ENCODE data around the gene STXBP6. TPM values are rescaled to one million over a fixed set of nuclear protein-coding genes. Genes with fewer than 3 reads are reported as not detected.

STXBP6 gene
- total and polyA plus RNA-seq, 2 donors (not counting 3 experiments of a cell fraction or from before 2014, with no cell fraction given), result 0.06 TPM; not detected in 1

DNA sequence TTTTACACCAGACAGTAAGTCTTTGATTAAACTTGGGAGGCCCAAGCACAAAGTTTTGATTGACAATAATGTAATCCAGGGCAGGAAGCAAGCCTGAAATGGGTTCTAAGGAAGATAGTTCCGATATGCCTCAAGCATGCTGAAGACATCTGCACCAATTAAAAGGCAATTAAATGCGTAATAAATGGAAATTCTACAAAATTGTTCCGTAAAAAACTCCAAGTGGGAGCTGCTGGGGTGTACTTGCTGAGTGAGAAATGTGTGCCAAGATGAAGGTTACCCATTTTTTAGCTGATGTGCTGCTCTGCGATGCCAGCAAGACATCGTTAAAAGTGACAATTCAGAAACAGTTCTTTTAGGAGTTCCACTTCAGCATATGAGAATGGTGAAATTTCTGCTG lies 269.7 kb downstream of the STXBP6 start:
- no peaks in the 10 kb centered on the region for H3K36me3 ChIP-seq (ENCODE audit: control insufficient read depth in 2 of 2, extremely low read depth in 1 of 2, insufficient read depth in 2 of 2, low read length in 2 of 2)
- no peak overlapping the region for H3K9ac ChIP-seq (replicated peaks; ENCODE audit: extremely low read depth, insufficient read depth, low read length)
- H4K20me1 ChIP-seq (replicated peaks; ENCODE audit: control insufficient read depth, extremely low read depth, insufficient read depth, low read length), result no peaks in the 10 kb centered on the region
- dilution Hi-C loops (cut with MboI; ENCODE audit: extremely low pct_ligation_motif_present, low sequenced_read_pairs) (no loop called here), intact Hi-C loops (cut with micrococcal nuclease) (no loop called here)
- no TSS peak for BruUV-seq (replicated peaks)
- H3K4me3 ChIP-seq (replicated peaks in 1 of 3; ENCODE audit: insufficient read depth in 1 of 3, low read depth in 1 of 3, low read length in 3 of 3), result no peak overlapping the region
- H2AFZ ChIP-seq (ENCODE audit: low read depth, low read length), result no peak overlapping the region
- H3K4me1 ChIP-seq (ENCODE audit: control insufficient read depth, extremely low read depth, insufficient read depth, low read length), result no peaks in the 10 kb centered on the region
- FAIRE-seq (no peak), DNase-seq (ENCODE audit: low read depth, low spot score) (no peak)
- no peak overlapping the region for H3K4me2 ChIP-seq (ENCODE audit: insufficient read depth, low read length)
- H3K27me3 ChIP-seq (ENCODE audit: control insufficient read depth in 2 of 2, insufficient read depth in 2 of 2, low read length in 2 of 2), result peaks cover 0 to 3% of the 10 kb centered on the region in 2 experiments
- no peaks in the 10 kb centered on the region for H3K79me2 ChIP-seq (ENCODE audit: control insufficient read depth, insufficient read depth, low read length)
- no peaks in the 10 kb centered on the region for H3K9me3 ChIP-seq (replicated peaks; ENCODE audit: control insufficient read depth, insufficient read depth, low read length)
- TF ChIP-seq MAX (IDR thresholded peaks at IDR 0.05; ENCODE audit: insufficient read depth, insufficient read length) (no peak), POLR2AphosphoS5 (IDR thresholded peaks at IDR 0.05; ENCODE audit: insufficient read depth, low read depth, low read length) (no peak), FOS (IDR thresholded peaks at IDR 0.05; ENCODE audit: borderline replicate concordance, insufficient read depth, low read length) (no peak), JUN (IDR thresholded peaks at IDR 0.05; ENCODE audit: borderline replicate concordance, insufficient read depth, insufficient read length, low read depth) (no peak), MYC (IDR thresholded peaks at IDR 0.05; ENCODE audit: low read depth, low read length) (no peak), GATA2 (IDR thresholded peaks at IDR 0.05; ENCODE audit: insufficient read depth, insufficient read length, low read depth, low read length) (no peak), POLR2A (IDR thresholded peaks at IDR 0.05; ENCODE audit: low read depth, low read length) (no peak), EZH2 (IDR thresholded peaks at IDR 0.05; ENCODE audit: borderline replicate concordance, low read depth, low read length, severe bottlenecking) (no peak)
- TF ChIP-seq, protein P1, sequence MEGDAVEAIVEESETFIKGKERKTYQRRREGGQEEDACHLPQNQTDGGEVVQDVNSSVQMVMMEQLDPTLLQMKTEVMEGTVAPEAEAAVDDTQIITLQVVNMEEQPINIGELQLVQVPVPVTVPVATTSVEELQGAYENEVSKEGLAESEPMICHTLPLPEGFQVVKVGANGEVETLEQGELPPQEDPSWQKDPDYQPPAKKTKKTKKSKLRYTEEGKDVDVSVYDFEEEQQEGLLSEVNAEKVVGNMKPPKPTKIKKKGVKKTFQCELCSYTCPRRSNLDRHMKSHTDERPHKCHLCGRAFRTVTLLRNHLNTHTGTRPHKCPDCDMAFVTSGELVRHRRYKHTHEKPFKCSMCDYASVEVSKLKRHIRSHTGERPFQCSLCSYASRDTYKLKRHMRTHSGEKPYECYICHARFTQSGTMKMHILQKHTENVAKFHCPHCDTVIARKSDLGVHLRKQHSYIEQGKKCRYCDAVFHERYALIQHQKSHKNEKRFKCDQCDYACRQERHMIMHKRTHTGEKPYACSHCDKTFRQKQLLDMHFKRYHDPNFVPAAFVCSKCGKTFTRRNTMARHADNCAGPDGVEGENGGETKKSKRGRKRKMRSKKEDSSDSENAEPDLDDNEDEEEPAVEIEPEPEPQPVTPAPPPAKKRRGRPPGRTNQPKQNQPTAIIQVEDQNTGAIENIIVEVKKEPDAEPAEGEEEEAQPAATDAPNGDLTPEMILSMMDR (IDR thresholded peaks at IDR 0.05; ENCODE audit: extremely low read depth in 1 of 2, insufficient read depth in 1 of 2, low read depth in 1 of 2, low read length in 2 of 2), result no peak
- H3K27ac ChIP-seq (ENCODE audit: insufficient read depth, low read depth, low read length), result no peak overlapping the region
- ChIA-PET POLR2A (no interaction called here), CTCF (interaction anchor here (1.0 kb wide), 1 partner anchor 26 kb away, joined by 3 read pairs; no protein-coding TSS in a partner anchor)
- no peaks in the 10 kb centered on the region for H3K9me1 ChIP-seq (replicated peaks; ENCODE audit: control insufficient read depth, extremely low read depth, insufficient read depth, low read length)

All from endothelial cell of umbilical vein (primary cell).